GM21723 (cell line): Measurements from ENCODE around the gene APBA2.

ENCODE experiments used
- ATAC-seq: cut with Tn5 transposase; IDR thresholded peaks from one replicate; pipeline ENCODE4 v1.9.1; 2021; ENCODE audit warnings: mild to moderate bottlenecking, moderate library complexity; ENCODE audit not compliant: unreplicated experiment

The APBA2 gene

DNA sequence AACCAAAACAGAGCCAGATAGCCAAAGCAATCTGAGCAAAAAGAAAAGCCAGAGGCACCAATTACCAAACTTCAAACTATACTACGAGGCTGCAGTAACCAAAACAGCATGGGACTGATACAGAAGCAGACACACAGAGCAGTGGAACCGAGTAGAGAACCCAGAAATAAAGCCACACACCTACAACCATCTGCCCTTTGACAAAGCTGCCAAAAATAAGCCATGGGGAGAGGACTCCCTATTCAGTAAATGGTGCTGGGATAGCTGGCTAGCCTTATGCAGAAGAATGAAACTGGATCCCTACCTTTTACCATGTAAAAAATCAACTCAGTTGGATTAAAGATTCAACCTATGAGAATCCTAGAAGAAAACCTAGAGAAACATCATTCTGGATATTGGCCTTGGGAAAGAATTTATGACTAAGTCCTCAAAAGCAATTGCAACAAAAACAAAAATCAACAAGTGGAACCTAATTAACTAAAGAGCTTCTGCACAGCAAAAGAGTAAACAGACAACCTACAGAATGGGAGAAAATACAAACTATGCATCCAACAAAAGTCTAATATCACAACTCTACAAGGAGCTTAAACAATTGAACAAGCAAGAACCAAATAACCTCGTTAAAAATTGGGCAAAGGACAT, 95.1 kb downstream of the APBA2 start:
- ATAC-seq = no peak

GRCh38 chr15:28981351-28981720, 95.6 kb downstream of the APBA2 start:
- no peak for ATAC-seq

DNA sequence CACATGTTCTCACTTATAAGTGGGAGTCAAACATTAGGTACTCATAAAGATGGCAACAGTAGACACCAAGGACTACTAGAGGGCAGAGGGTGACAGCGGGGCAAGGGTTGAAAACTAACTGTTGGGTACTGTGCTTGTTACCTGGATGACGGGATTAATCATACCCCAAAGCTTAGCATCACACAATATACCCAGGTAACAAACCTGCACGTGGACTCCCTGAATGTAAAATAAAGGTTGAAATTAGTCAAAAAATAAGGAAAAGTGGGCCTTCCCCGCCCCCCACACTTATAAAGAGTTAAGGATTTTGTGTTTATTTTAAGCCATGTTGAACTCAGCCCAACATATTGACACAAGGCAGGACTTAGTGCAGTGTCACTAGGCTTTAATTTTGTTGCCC, 96.1 kb downstream of the APBA2 start:
- no peak for ATAC-seq

DNA sequence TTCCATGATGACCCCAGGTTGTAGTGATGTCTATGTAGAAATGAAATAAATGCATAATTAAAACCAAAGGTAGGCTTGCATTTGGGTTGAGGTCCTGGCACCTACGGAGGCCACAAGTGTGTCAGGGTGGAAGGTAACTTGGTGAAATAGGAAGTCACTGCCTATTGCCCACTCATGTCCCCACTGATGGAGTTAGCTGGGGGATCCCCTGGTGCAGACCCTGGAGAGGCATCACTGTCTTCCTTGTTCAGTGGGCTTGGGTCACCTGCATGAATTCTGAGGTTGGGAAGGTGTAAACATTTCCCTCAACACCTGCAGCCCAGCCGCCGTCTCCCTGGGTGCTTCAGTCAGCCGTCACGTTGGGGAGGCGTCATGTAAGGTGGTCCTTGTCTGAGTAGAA, 97.1 kb downstream of the APBA2 start:
- no peak for ATAC-seq

GRCh38 chr15:28983432-28984311, 97.9 kb downstream of the APBA2 start:
- no peak for ATAC-seq

DNA sequence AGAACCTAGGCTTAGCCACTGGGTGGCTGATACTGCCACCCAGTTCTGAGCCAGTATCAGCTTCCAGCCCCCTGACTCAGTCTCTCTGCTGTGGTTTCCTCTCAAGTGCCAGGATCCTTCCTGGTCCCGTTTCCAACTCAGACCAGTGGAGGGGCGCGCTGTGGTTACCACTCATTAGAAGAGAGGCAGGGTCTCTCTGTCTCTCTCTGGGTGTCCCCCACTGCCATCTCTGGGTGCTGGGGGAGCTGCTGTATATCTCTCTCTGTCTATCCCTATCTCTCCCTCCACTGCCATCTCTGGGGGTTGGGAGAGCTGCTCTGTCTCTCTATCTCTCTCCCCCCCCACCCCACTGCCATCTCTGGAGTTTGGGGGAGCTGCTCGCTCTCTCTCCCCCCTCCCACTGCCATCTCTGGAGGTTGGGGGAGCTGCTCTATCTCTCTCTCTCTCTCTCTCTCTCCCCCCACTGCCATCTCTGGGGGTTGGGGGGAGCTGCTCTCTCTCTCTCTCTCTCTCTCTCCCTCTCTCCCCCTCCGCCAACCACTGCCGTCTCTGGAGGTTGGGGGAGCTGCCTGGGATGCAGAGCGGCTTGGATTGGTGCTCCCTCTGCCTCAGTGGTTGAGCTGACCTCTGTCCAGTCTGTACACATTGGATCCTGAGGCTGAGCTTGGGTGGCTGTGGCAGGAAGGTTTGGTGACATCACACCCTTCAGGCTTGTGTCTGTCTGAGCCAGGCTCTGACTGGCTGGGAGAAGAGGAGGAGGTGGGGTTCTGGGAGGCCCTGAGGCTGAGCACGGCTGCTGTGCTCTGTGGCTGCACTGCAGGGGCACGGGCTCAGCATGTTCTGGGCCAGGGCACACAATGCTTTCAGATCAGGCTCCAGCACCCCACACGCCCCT, 98.9 kb downstream of the APBA2 start:
- no peak for ATAC-seq

GRCh38 chr15:28985316-28985645, 99.5 kb downstream of the APBA2 start:
- no peak for ATAC-seq

- ATAC-seq = no peak
These were observed 99.9 kb downstream of the APBA2 start for GRCh38 chr15:28985691-28986090.

- ATAC-seq = no peak
These were observed 100.3 kb downstream of the APBA2 start for GRCh38 chr15:28986108-28986507.

- ATAC-seq = no peak
These were observed 101.0 kb downstream of the APBA2 start for GRCh38 chr15:28986726-28987125.

DNA sequence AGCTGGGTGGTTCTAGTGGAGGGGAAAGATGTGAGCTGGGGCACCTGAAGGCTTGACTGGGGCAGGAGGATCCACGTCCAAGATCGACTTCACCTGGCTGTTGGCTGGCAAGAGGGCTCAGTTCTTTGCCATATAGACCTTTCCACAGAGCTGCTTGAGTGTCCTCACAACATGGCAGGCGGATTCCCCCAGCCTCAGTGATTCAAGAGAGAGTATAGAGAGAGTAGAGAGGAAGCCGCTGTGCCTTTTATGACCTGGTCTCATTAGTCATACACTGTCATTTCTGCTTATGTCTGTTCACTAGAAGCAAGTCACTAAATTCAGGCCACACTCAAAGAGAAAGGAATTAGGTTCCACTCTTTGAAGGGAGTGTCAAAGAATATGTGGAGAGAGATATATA, 101.6 kb downstream of the APBA2 start:
- ATAC-seq = no peak

- ATAC-seq = no peak
These were observed 103.6 kb downstream of the APBA2 start for GRCh38 chr15:28989239-28989830.

- no peak for ATAC-seq
These were observed 104.1 kb downstream of the APBA2 start for GRCh38 chr15:28989896-28990295.

DNA sequence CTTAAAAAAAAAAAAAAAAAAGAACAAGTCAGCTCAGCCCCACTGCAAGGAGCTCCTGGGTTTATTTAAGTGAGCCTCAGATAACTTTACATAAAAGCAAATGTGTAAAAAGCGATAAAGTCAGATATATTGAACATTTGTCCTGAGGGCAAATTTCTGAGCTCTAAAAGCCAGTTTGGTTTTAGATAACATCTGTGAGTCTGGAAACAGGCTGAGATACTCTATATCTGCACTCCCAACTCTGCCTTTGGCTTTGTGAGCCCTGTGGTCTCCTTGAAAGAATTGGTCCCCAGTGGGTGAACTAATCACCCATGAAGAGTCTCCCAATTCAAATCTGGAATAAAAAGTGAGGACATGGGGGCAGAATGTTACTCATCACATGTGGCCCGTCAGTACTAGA, 104.6 kb downstream of the APBA2 start:
- no peak for ATAC-seq

GRCh38 chr15:28991236-28992171, 105.7 kb downstream of the APBA2 start:
- no peak for ATAC-seq

- ATAC-seq = no peak
These were observed 106.6 kb downstream of the APBA2 start for GRCh38 chr15:28992336-28992864.

- no peak for ATAC-seq
These were observed 107.4 kb downstream of the APBA2 start for GRCh38 chr15:28993051-28993719.

DNA sequence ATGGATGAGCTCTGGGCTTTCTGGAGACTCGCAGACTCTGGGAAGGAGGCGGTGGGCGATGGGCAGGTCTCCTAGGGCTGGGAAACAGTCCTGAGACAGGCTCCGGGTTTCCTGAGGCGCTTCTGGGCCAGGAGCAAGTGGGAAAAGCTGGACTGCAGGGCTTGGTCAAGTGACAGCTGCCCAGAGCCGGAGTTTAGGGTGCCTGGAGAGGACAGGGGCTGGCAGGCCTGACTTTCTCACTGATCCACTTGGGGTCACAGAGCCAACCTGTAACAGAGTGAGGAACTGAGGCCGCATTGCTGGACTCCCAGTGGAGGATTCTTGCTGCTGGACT, 107.9 kb downstream of the APBA2 start:
- no peak for ATAC-seq

DNA sequence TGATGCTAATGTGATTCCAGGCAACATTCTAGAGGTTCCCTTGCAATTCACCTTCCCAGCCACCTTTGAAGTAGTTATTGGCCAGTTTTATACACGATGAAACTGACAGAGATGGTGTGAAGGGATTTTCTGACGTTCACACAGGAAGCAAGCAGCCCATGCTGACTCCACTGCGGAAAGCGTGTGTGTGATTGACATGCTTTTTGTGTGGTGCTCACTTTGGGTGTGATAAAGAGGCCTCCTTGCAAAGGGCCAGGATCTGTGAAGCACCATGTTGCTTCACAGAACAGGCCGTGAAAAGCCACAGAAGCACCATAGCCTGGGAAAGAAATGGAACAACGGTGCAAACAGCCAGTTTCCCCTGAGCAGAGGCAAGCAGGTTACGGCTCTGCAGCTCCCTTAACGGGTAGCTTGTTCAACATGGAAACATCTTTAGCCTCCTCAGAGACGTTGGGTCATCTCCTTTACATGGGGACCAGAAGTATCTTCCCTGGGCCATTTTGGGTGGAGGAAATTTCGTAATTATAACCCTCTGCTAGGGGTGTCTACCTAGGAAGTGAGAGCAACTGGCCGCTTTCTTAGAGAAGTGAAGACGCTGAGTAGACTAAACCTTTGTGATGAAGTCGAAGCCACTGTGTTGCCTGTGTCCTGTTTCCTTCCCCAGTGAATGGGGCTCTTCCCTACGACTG, 108.5 kb downstream of the APBA2 start:
- no peak for ATAC-seq
